GM21447 (cell line): ENCODE data around the gene PSMB7.

ENCODE experiments used
- ATAC-seq: cut with Tn5 transposase; IDR thresholded peaks from one replicate; pipeline ENCODE4 v1.9.1; 2021; ENCODE audit not compliant: unreplicated experiment

The PSMB7 gene

DNA sequence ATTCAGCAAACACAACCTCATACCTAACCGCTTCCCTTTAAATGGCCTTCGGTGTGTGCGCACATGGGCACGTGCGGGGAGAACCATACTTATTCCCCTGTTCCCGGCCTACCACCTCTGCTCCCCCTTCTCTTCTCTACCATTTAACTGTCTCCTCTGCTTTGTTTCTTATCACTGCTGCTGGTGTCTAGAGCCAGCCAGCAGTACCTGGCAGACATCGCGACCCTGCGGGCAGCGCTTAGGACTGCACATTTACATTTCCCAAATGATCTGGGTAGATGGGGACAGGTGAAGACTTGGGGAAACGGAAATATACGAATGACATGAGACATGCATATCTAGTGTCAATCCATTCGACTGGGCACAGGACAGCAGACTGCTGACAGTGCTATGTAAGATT is 56.6 kb downstream of the PSMB7 start:
- ATAC-seq: no peak

DNA sequence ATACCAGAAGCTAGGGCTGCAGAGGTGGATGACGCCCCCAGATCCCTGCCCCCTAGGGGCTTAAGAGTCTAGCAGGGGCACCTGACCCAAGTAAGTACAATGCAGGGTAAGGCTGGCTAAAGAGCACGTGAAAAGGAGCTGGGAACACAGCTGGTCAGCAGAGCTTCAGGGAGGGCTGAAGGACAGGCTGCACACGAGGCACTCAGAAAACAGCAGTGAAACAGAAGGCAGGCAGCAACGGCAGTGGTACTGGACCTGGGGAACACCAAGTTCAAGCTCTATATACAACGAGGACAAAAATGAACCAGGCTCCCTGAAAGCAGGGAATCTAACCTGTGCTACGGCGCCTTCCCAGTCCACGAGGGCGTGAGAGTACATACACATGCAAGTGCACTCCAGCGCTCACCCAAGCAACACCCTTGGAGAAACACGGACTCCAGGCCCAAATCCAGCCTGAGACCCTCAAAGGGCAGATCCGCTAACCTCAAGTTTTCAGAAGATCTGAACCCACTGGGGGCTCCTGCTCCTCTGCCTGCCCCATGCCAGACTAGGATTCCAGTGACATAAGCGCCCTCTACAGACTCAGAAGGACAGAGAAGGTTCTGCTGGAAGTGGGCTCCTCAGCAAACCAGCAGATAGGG is 57.4 kb downstream of the PSMB7 start:
- no peak for ATAC-seq

- no peak for ATAC-seq
Observed at GRCh38 chr9:124356745-124357390, 58.4 kb downstream of the PSMB7 start.

DNA sequence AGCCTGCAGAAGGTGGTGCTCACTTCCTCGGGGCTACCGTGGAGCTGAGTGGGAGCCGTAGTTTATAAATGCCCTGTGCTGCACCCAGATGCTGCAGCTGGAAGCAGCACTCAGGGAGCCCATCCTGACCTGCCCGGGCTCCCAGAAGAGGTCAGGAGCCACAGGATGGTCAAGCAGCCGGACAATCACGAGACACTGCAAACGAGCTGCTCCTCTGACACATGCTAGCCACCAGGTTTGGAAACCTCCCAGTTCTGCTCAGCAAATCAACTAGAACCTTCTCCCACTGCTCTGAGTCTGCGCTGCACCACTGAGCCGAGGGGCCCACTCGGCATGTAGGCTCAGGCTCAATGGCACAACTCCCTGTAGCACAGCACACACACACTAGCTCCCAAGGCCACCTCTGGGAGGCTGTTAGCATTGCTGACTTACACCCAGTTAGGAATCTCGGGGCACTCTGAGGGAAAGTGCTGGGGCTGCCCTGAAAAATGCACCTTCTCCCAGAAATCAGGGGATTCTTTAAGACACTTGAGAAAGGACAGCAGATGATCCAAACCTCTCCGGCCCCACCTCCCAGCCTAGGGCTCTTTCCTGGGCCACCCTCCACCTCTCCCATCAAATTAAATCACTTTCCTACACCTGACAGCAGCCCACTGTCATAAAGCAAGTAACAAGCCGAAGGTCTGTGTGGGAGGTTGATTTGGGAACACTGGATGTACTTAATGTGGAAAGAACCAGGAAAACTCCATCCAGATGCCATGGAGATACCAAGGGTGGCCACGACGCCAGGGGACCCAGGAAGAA is 59.1 kb downstream of the PSMB7 start:
- no peak for ATAC-seq

GRCh38 chr9:124355039-124355940 is 60.0 kb downstream of the PSMB7 start:
- no peak for ATAC-seq

DNA sequence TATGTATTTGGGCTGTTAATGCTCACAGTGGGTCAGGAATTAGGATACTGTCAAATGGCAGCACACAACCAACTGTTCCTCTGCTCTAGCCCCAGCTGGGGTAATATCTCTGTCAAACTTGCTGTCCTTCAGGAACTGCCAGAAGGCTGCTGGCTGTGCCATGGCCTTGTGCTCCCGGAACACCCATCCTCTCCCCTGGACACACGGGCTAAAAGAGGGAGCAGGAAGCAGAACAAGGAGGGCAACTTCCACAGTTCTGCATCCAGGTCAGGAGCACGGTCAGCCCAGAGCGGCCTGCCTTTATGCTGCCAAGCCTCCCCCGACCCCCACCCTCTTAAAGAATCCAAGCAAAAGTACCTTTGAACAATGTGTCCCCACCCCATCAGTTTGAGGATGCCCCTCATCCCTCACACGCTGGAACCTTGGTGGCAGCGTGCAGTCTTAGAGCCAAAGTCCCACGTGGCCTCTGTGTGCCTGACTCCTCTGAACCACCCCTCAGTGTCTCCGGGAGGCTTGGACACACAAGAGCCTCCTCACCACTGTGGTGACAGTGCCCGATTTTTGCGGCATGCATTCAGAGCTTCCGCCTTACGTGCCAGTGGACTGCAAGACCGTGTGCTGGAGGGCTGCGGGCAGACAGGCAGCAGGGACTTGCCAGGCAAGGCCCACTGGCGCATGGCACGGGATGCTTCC is 60.8 kb downstream of the PSMB7 start:
- ATAC-seq: no peak

DNA sequence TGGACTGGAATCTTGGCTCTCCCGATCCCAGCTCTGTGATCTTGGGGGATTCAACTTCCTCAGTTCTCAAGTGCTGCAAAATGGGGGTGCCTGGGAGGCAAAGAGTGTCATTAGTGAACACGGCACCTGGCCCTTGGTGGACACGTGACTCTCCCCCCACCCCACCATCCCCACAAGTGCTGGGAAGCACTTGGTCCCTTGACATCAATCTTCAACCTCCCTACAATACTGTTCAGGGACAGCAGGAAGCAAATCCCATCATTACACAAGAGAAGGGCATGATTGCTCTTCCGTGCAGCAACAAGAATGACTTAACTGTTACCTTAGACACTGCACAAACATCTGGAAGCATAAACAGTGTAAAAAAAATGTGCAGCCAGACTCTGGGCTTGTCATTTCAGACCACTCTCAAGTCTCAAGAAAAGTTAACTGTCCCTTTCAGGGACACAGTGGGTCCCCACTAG is 61.4 kb downstream of the PSMB7 start:
- no peak for ATAC-seq

- ATAC-seq: no peak
Observed at GRCh38 chr9:124353166-124353768, 62.0 kb downstream of the PSMB7 start.

DNA sequence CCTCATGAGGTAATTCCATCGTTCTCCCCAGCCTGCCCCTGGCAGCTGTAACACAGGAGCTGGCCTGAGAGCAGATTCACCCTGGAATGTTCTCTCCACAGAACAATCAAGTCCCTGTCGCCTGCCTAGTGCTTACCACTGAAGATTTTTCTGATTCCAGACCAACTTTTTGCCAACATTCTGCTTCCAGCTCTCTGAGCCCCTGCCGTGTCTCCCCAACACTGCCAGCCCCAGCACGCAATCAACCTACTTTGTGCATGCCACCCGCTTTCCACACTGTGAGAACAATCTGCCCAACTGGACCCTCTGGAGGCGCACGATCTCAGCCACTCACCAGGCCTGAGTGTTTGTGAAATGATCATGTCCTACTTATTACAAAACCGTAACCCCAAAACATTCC is 62.6 kb downstream of the PSMB7 start:
- ATAC-seq: no peak

DNA sequence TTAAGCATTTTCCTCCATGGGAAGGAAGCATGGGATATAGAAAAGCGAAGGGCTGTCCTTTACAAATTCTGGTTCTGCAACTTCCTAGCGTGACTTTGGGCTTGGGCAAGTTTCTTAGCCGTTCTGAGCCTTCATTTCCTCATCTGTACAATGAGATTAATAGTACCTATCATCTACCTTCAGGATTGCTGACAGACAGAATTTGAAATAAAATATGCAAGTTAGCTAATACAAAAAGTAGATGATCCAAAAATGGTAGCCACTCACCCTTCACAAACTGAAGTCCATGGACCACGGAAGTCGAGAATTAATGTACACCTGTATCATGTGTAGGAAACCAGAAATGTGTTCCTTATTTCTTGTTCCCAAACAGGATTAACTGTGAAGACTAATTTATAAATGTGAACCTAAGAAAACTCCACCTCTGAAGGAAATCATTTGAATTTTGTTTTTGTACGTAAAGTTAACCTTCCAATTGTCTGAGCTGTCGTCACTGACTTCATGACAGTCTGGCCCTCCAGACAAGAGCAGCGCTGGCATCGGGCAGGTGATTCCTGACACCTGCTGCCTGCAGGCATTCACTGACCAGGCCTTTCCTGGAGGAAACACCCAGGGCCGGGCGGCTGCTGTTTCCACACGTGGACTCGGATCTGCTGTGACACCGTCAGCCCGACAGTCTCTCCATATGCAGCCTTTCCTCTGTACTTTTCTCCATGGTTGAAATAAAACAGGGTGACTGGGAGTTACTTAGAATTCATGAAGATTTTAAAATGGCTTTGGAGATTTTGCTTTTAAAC is 63.4 kb downstream of the PSMB7 start:
- ATAC-seq: no peak

DNA sequence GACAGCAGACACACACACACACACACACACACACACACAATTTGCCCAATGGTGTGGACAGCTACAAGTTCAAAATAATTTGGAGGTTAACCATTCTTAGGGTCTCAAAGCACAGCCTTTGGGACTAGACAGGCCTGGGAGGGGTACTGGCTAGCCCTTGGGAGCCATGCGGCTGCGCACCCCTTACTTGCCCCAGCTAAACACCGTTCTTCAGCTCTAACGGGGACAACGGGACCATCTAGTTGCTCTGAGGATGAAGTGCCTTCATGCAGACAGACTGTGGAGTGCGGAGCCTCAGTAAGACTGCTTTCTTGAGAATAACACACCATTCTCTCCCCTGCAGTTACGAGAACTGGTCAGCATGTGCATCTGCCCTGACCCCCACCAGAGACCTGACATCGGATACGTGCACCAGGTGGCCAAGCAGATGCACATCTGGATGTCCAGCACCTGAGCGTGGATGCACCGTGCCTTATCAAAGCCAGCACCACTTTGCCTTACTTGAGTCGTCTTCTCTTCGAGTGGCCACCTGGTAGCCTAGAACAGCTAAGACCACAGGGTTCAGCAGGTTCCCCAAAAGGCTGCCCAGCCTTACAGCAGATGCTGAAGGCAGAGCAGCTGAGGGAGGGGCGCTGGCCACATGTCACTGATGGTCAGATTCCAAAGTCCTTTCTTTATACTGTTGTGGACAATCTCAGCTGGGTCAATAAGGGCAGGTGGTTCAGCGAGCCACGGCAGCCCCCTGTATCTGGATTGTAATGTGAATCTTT is 64.6 kb downstream of the PSMB7 start:
- ATAC-seq: no peak

GRCh38 chr9:124349675-124350493 is 65.4 kb downstream of the PSMB7 start:
- ATAC-seq: no peak

DNA sequence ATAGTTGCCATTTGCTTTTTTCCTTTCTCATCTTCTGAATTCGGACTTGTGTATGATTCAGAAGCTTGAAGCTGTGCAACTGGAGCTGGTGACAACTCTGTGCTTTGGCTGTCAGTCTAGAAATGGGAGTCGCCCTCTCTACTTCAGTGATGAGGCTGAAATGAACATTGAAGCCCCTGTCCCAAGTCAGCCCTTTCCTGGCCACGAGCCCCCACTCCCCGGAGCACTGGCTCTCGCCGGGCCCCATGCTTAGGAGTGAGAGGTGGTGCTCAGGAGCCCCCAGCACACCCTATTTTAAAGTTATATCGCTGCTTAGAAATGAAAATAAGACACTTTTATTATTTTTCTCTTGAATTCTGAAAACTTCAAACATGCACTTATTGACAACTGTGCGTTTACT is 66.0 kb downstream of the PSMB7 start:
- no peak for ATAC-seq

- ATAC-seq: no peak
Observed at GRCh38 chr9:124348831-124349230, 66.4 kb downstream of the PSMB7 start.

DNA sequence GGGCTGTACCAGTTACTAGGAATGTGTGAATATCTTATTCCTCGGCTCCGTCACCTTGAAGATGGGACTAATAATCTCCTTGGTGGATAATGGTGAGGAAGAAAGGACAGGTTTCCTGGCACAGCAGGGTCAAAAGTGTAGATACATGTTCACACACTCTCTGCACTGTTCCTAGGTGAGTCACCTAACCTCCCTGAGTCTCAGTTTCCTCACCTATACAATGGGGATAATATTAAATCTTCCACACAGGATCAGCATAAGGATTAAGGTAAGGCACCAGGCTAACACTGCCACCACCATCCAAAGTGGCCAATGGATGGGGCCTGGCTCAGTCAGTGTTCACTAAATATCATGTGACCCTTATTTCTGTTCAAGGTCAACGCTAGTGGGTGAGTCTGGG is 66.9 kb downstream of the PSMB7 start:
- no peak for ATAC-seq

- ATAC-seq: no peak
Observed at GRCh38 chr9:124347968-124348358, 67.3 kb downstream of the PSMB7 start.

GRCh38 chr9:124347206-124347967 is 67.9 kb downstream of the PSMB7 start:
- no peak for ATAC-seq
